ENCODE results near the gene PTPRM. TPM values are rescaled to one million over a fixed set of nuclear protein-coding genes. Genes with fewer than 3 reads are reported as not detected.

Gene PTPRM
- polyA plus RNA-seq, 2 of the 4 experiments (the other 2 are of a cell fraction), result 44.5 to 199 TPM

GRCh38 chr18:8293184-8293583 is 726.1 kb downstream of the PTPRM start:
- Histone ChIP-seq H3K4me3 (no peak overlapping the region), H3K9me3 (no peaks in the 10 kb centered on the region), H3K4me2 (no peak overlapping the region), H3K4me1 (no peaks in the 10 kb centered on the region), H3K27ac (no peak overlapping the region)
- ChIA-PET CTCF (no interaction called here), POLR2A (no interaction called here)
- FAIRE-seq (no peak), DNase-seq (ENCODE audit: low read depth in 1 of 2, low spot score in 1 of 2) (no peak), ATAC-seq (no peak)
- 100% methylated on average over 2 of the region's 2 CpGs for WGBS (ENCODE audit: missing lambda C conversion rate)
- TF ChIP-seq CEBPB (IDR thresholded peaks at IDR 0.05) (no peak), ZC3H11A (IDR thresholded peaks at IDR 0.05) (no peak), ZSCAN20 (CRISPR knock-in tag; IDR thresholded peaks at IDR 0.05) (no peak), POLR2AphosphoS2 (conservative IDR thresholded peaks at IDR 0.05; ENCODE audit: low read length) (no peak), HES2 (IDR thresholded peaks at IDR 0.05) (no peak)

- H3K9me3 ChIP-seq, result no peaks in the 10 kb centered on the region
- TF ChIP-seq NPAS2 (CRISPR knock-in tag; IDR thresholded peaks at IDR 0.05; ENCODE audit: borderline replicate concordance) (no peak), SREBF2 (IDR thresholded peaks at IDR 0.05) (no peak), NR3C1 (IDR thresholded peaks at IDR 0.05) (no peak), BHLHE40 (IDR thresholded peaks at IDR 0.05; ENCODE audit: low read depth, low read length) (no peak), ZNF302 (CRISPR knock-in tag; IDR thresholded peaks at IDR 0.05) (no peak), KDM1A (IDR thresholded peaks at IDR 0.05; ENCODE audit: low read depth) (no peak), CBX8 (IDR thresholded peaks at IDR 0.05) (no peak), CEBPB (IDR thresholded peaks at IDR 0.05) (no peak), CHD2 (IDR thresholded peaks at IDR 0.05; ENCODE audit: low read length, partially characterized antibody) (no peak), POLR2A (IDR thresholded peaks at IDR 0.05; ENCODE audit: low read length) (no peak), SMC3 (IDR thresholded peaks at IDR 0.05) (no peak), HES2 (IDR thresholded peaks at IDR 0.05) (no peak), USF2 (IDR thresholded peaks at IDR 0.05) (no peak), ZSCAN20 (CRISPR knock-in tag; IDR thresholded peaks at IDR 0.05) (no peak)
- ATAC-seq, result no peak
- POLR2A ChIA-PET, result no interaction called here
- no peak for DNase-seq (ENCODE audit: low read depth in 1 of 2, low spot score in 1 of 2)
- H3K4me3 ChIP-seq, result no peak overlapping the region
- WGBS (ENCODE audit: missing lambda C conversion rate), result 96% methylated on average over 16 of the region's 16 CpGs
- CTCF ChIA-PET, result interaction anchor here (1.4 kb wide), 1 partner anchor 9 kb away, joined by 3 read pairs; no protein-coding TSS in a partner anchor
- no peak overlapping the region for H3K27ac ChIP-seq
- no peak for FAIRE-seq
- no peaks in the 10 kb centered on the region for H3K4me1 ChIP-seq
- H3K4me2 ChIP-seq, result no peak overlapping the region
Measured at GRCh38 chr18:8296886-8297616, 729.9 kb downstream of the PTPRM start.

- no peak overlapping the region for H3K4me3 ChIP-seq
- DNase-seq (ENCODE audit: low read depth in 1 of 2, low spot score in 1 of 2) (no peak), ATAC-seq (no peak), FAIRE-seq (no peak)
- H3K4me1 ChIP-seq, result no peaks in the 10 kb centered on the region
- POLR2A ChIA-PET, result no interaction called here
- no peaks in the 10 kb centered on the region for H3K9me3 ChIP-seq
- 83% methylated on average over 2 of the region's 2 CpGs for WGBS (ENCODE audit: missing lambda C conversion rate)
- CTCF ChIA-PET, result interaction anchor here (1.4 kb wide), 1 partner anchor 8 kb away, joined by 3 read pairs; no protein-coding TSS in a partner anchor
- H3K27ac ChIP-seq, result no peak overlapping the region; a peak in 1 of 6 replicates
- TF ChIP-seq E2F6 (IDR thresholded peaks at IDR 0.05; ENCODE audit: borderline replicate concordance, low read depth) (no peak), JUN (IDR thresholded peaks at IDR 0.05) (no peak), HOXB5 (CRISPR knock-in tag; IDR thresholded peaks at IDR 0.05) (no peak), RNF2 (IDR thresholded peaks at IDR 0.05; ENCODE audit: borderline replicate concordance, low read depth) (no peak), EP300 (IDR thresholded peaks at IDR 0.05) (no peak), ZFP36 (IDR thresholded peaks at IDR 0.05; ENCODE audit: borderline replicate concordance, partially characterized antibody) (no peak), NR3C1 (IDR thresholded peaks at IDR 0.05) (no peak), PHF8 (IDR thresholded peaks at IDR 0.05; ENCODE audit: borderline replicate concordance, low read depth) (no peak), HMGXB4 (CRISPR knock-in tag; IDR thresholded peaks at IDR 0.05; ENCODE audit: borderline replicate concordance) (no peak), CBX2 (IDR thresholded peaks at IDR 0.05; ENCODE audit: borderline replicate concordance, low read depth) (no peak), CTCF (IDR thresholded peaks at IDR 0.05) (no peak), HOXA7 (CRISPR knock-in tag; IDR thresholded peaks at IDR 0.05) (no peak), ZNF302 (CRISPR knock-in tag; IDR thresholded peaks at IDR 0.05) (no peak), SREBF2 (IDR thresholded peaks at IDR 0.05) (no peak), POLR2AphosphoS2 (conservative IDR thresholded peaks at IDR 0.05; ENCODE audit: low read length) (no peak)
- no peak overlapping the region for H3K4me2 ChIP-seq
Measured at GRCh38 chr18:8298186-8298585, 731.1 kb downstream of the PTPRM start.
